ENCODE results near the gene FXYD3. TPM values are rescaled to one million over a fixed set of nuclear protein-coding genes. Genes with fewer than 3 reads are reported as not detected.

The FXYD3 gene
- total RNA-seq, 1 donor from 2014 or later = not detected

DNA sequence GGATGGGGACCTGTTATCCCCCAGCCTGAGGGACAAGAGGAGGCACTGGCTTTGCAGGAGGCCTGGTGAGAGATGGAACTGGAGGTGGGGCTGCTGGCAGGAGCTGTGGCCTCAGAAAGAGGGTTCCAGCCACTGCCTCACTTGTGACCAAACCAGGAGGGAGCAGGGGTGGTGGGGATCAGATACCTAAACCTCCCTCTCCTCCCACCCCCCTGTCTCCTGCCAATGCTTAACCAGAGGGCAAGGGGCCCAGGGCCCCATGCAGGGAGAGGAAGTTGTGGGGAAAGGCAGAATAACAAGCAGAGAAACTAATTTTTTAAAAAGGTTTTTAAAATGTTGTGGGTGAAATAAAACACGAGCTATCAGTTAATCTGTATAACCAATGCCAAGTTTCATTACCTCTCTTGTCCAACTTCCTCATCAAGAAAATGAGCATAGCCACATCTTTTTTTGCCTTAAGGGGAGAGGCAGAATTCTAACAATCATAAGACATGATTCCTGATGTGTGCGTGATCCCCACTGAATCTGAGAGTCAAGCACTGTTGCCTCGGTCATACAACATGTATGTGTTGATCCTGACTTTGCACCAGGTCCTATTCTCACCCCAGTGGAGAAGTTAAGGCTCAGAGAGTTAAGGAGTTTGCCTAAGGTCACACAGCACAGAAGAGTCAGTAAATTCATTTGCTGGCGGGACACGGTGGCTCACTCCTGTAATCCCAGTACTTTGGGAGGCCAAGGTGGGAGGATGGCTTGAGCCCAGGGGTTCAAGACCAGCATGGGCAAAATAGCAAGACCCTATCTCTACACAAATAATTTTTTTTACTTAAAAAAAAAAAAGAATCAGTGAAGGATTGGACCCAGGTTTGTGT, 51.9 kb downstream of the FXYD3 start:
- Mint-ChIP-seq H3K27ac (ENCODE audit: unreplicated experiment) (no peak overlapping the region), H3K9me3 (ENCODE audit: unreplicated experiment) (no peaks in the 10 kb centered on the region), H3K4me1 (ENCODE audit: unreplicated experiment) (no peaks in the 10 kb centered on the region), H3K4me3 (ENCODE audit: unreplicated experiment) (no peak overlapping the region), H3K27me3 (ENCODE audit: unreplicated experiment) (peaks cover 3% of the 10 kb centered on the region), H3K36me3 (ENCODE audit: low read depth, unreplicated experiment) (peaks cover 46% of the 10 kb centered on the region)
- DNase-seq (ENCODE audit: low spot score) = no peak
- TF ChIP-seq, protein P1, sequence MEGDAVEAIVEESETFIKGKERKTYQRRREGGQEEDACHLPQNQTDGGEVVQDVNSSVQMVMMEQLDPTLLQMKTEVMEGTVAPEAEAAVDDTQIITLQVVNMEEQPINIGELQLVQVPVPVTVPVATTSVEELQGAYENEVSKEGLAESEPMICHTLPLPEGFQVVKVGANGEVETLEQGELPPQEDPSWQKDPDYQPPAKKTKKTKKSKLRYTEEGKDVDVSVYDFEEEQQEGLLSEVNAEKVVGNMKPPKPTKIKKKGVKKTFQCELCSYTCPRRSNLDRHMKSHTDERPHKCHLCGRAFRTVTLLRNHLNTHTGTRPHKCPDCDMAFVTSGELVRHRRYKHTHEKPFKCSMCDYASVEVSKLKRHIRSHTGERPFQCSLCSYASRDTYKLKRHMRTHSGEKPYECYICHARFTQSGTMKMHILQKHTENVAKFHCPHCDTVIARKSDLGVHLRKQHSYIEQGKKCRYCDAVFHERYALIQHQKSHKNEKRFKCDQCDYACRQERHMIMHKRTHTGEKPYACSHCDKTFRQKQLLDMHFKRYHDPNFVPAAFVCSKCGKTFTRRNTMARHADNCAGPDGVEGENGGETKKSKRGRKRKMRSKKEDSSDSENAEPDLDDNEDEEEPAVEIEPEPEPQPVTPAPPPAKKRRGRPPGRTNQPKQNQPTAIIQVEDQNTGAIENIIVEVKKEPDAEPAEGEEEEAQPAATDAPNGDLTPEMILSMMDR (IDR thresholded peaks at IDR 0.05; ENCODE audit: unreplicated experiment) = no peak

DNA sequence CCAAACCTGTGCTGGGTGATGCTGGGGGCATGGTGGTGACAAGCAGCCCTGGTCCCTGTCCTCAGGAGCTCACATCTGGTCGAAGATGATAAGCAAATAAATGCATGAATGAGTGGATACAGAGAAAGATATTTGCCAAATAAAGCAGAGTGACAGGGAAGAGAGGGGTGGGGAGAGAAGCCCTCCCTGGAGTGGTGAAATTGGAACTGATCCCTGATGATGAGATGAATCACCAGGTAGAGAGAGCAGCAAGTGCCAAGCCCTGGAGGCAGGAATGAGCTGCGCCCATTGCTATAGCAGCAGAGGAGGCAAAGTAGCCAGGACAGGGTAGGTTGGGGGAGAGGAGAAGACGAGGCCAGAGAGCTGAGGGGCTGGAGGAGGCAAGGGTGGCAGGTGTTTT, 52.6 kb downstream of the FXYD3 start:
- peaks cover 39% of the 10 kb centered on the region for H3K36me3 Mint-ChIP-seq (ENCODE audit: low read depth, unreplicated experiment)
- TF ChIP-seq, protein P1 (IDR thresholded peaks at IDR 0.05; ENCODE audit: unreplicated experiment) = no peak

DNA sequence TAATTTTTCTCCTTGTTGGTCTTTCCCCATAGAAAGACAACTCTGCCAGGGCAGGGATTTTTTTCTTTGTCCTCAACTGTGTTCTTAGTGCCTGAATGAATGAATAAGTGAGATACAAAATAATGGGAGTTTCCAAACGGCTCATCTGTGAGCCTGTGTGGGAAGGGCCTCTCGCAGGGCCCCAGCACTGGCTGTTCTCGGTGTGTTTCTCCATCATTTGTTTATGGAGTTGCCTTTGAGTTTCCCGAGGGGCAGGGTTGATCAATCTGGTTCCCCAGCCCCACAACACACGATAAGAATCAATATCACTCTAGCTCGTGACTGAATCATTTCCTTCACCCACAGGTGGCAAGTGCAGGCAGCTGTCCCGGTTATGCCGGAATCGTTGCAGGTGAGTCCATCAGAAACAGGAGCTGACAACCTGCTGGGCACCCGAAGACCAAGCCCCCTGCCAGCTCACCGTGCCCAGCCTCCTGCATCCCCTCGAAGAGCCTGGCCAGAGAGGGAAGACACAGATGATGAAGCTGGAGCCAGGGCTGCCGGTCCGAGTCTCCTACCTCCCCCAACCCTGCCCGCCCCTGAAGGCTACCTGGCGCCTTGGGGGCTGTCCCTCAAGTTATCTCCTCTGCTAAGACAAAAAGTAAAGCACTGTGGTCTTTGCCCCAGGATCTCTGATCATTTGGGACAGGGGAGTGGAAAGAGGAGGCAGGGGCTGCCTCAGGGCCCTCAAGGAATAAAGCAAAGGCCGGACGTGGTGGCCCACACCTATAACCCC, 53.8 kb downstream of the FXYD3 start:
- Mint-ChIP-seq H3K36me3 (ENCODE audit: low read depth, unreplicated experiment) (peaks cover 26% of the 10 kb centered on the region), H3K27ac (ENCODE audit: unreplicated experiment) (no peak overlapping the region), H3K9me3 (ENCODE audit: unreplicated experiment) (no peaks in the 10 kb centered on the region), H3K27me3 (ENCODE audit: unreplicated experiment) (no peaks in the 10 kb centered on the region), H3K4me3 (ENCODE audit: unreplicated experiment) (no peak overlapping the region), H3K4me1 (ENCODE audit: unreplicated experiment) (no peaks in the 10 kb centered on the region)
- no peak for DNase-seq (ENCODE audit: low spot score)
- TF ChIP-seq, protein P1 (IDR thresholded peaks at IDR 0.05; ENCODE audit: unreplicated experiment) = no peak

More for the DNA sequence above, 52.6 kb downstream of the FXYD3 start:
- H3K27ac Mint-ChIP-seq (ENCODE audit: unreplicated experiment) = no peak overlapping the region
- no peak for DNase-seq (ENCODE audit: low spot score)
- H3K9me3 Mint-ChIP-seq (ENCODE audit: unreplicated experiment) = no peaks in the 10 kb centered on the region
- no peaks in the 10 kb centered on the region for H3K4me1 Mint-ChIP-seq (ENCODE audit: unreplicated experiment)
- peaks cover under 1% of the 10 kb centered on the region for H3K27me3 Mint-ChIP-seq (ENCODE audit: unreplicated experiment)
- no peak overlapping the region for H3K4me3 Mint-ChIP-seq (ENCODE audit: unreplicated experiment)

DNA sequence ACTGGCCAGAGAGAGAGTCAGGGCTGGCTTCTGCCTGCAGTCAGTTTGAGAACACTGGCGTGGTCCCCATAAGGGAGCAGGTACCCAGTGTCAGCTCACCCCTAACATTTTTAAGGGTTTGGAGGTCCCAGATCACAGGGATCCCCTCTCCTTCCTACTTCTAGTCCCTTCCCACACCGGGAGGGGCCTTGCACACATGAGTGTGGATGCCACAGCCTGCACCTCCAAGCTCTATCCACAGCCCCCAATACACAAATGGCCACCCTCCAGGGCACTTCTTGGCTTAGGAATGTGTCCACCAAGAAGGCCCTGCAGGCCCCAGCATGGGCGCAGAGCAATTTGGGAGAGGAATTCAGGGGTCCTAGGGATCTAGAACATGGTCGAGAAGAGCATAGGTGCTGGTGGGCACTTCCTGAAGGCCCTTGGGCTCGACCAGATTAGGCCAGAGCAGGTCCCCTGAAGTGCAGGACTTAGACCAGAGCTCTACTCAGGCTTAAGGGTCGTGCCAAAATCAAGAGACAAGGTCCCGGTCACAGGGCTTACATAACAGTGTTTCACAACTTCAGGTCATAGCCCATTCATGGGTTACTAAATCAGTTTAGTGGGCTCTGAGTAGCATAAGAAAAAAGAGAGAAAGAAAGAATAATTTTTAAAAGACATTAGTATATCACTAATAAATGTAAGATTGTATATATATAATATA, 54.9 kb downstream of the FXYD3 start:
- TF ChIP-seq, protein P1 (IDR thresholded peaks at IDR 0.05; ENCODE audit: unreplicated experiment) = no peak
- no peak for DNase-seq (ENCODE audit: low spot score)
- H3K4me3 Mint-ChIP-seq (ENCODE audit: unreplicated experiment) = no peak overlapping the region
- no peaks in the 10 kb centered on the region for H3K9me3 Mint-ChIP-seq (ENCODE audit: unreplicated experiment)
- no peaks in the 10 kb centered on the region for H3K27me3 Mint-ChIP-seq (ENCODE audit: unreplicated experiment)
- H3K36me3 Mint-ChIP-seq (ENCODE audit: low read depth, unreplicated experiment) = peaks cover 16% of the 10 kb centered on the region
- no peaks in the 10 kb centered on the region for H3K4me1 Mint-ChIP-seq (ENCODE audit: unreplicated experiment)
- H3K27ac Mint-ChIP-seq (ENCODE audit: unreplicated experiment) = no peak overlapping the region
